AG10803 (cell line): ENCODE data around the gene SLC46A2.

Experiments used
- DNase-seq: peaks from one replicate; pipeline ENCODE4 v3.0.0; 2010; ENCODE audit warnings: low read depth
- H3K4me3 ChIP-seq: 2 replicates; pipeline ENCODE4 v1.5.1; 2011; ENCODE audit warnings: mild to moderate bottlenecking, low read length, control low read depth
- TF ChIP-seq, protein P1 (sequence below): conservative IDR thresholded peaks from 2 replicates; pipeline ENCODE4 v1.5.1; 2011; ENCODE audit warnings: mild to moderate bottlenecking, low read length, control low read depth, inconsistent platforms

Gene SLC46A2

DNA sequence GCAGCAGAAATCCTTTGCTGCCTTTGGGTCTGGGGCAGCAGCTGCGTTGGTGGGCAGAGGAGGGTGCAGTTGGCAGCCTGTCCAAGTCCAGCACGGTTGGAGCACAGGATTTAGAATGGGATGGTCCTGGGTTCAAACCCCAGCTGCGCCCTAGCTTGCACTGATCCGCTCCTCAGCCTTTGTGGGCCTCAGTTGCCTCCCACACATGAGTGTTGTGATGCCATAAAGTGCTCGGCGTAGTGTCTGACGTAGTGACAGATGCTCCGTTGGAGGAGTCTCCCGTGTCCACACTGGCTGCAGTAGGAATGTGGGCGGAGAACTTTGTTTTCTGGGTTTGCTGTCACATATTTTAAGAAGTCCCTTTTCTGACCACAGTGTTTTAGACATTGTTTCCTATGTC lies 36.0 kb downstream of the SLC46A2 start:
- DNase-seq = no peak
- TF ChIP-seq, protein P1, sequence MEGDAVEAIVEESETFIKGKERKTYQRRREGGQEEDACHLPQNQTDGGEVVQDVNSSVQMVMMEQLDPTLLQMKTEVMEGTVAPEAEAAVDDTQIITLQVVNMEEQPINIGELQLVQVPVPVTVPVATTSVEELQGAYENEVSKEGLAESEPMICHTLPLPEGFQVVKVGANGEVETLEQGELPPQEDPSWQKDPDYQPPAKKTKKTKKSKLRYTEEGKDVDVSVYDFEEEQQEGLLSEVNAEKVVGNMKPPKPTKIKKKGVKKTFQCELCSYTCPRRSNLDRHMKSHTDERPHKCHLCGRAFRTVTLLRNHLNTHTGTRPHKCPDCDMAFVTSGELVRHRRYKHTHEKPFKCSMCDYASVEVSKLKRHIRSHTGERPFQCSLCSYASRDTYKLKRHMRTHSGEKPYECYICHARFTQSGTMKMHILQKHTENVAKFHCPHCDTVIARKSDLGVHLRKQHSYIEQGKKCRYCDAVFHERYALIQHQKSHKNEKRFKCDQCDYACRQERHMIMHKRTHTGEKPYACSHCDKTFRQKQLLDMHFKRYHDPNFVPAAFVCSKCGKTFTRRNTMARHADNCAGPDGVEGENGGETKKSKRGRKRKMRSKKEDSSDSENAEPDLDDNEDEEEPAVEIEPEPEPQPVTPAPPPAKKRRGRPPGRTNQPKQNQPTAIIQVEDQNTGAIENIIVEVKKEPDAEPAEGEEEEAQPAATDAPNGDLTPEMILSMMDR = no peak
- no peak overlapping the region for H3K4me3 ChIP-seq

DNA sequence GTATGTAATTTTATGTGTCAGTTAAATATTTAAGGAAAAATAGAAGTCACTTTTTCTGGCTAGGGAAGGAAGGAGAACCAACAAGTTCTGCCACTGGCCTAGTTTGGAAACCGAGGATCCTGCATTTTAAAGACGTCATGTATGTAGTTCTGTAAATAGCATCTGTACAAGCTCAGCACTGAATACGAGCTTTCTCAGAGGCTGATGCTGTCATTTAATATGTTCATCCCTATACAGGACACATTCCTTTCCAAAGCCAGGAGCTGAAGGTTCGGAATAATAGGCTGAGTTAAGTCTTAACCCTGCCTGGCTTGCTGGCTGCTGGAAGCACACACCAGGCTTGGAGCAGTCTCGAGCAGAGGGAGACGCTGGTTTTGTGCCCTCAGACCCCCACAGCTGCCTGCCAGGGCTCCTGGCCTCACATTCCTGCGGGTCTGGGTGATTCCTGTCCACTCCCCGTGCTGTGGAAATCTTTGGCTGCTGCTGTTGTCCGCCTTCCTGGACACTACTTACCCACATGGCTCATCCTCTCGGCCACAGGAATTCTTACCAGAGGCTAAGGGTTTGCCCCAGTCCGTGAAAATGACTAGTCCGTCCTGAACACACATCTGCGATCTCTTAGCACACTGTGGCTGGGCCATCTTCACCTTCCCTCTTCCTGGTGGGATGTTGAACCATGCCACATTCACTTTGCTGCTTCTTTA lies 36.6 kb downstream of the SLC46A2 start:
- DNase-seq = no peak
- TF ChIP-seq, protein P1 = no peak
- H3K4me3 ChIP-seq = no peak overlapping the region

DNA sequence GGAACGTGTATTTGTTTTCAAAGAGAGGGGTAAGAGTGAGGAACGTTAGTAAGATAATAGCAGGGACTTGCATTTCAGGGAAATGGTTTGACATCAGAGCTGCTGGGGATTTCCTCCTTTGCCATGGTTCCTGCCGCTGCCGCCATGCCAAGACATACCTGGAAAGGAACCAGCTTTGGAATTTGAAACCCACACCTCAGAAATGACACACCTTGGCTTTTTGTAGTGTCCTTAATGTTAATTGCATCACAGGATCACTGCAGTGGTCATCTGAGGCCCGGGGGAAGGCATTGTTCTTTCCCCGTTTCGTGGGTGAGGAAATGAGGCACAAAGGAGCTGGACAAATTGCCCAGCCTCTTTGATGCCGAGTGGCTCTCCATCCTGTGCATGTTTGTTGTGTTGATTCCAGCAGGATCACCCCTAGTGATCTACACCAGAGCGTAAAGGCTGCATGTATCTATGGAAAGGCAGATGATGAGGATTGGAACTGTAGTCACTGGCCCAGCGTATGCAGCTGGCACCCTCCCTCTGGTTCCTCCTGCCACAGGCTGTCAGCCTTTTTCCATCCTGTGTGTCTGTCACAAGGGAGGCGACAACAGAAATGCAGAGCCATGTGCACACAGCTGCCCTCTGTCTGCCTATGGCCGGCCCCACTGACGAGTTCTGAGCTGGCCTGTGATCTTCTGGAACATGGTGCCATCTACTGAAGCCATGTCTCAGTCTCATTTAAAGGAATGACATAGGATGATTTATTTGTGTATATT lies 37.8 kb downstream of the SLC46A2 start:
- DNase-seq = no peak
- TF ChIP-seq, protein P1 = no peak
- H3K4me3 ChIP-seq = no peak overlapping the region

DNA sequence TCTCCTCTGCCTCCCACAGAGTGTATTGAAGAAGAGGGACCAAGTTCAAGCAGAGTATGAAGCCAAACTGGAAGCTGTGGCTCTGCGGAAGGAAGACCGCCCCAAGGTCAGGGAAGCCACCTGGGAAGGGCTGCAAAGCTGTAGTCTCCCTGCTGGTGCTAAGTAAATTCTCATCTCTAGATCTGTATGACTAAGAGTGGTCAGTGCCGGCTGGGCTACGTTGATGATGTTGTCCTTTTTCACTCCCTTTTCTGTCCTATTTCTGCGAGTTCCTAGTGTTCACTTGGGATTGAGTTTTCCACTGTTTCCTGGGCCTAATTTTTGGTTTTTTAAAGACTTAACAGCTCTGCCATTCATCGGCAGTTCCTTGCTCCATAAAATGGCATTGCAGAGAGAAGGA lies 39.8 kb downstream of the SLC46A2 start:
- no peak for DNase-seq
- H3K4me3 ChIP-seq = no peak overlapping the region
- TF ChIP-seq, protein P1 = no peak

DNA sequence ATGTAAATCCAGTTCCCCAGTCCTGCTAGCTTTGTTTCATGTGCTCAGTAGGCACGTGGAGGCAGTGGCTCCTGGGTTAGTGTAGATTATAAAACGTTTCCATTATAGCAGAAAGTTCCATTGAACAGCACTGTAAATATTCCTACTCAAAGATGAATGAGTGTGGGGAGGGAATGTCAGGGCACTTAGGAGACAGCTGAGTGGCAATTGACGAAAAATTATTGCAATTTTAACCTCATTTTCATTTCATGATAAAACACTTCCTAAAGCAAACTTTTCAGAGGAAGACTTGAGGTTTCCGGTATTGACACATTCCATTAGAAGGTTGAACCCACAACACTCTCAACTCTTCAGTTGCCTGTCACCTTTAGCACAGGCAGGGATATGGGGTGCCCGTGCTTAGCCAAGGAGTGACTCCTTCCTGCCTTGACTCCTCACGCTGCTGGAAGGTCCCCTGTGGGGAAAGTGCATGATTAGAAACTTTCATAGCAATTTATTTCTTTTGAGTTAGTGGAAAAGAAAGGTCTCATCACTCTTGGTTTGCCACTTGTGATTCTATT lies 41.2 kb downstream of the SLC46A2 start:
- no peak for DNase-seq
- H3K4me3 ChIP-seq = no peak overlapping the region
- TF ChIP-seq, protein P1 = no peak

DNA sequence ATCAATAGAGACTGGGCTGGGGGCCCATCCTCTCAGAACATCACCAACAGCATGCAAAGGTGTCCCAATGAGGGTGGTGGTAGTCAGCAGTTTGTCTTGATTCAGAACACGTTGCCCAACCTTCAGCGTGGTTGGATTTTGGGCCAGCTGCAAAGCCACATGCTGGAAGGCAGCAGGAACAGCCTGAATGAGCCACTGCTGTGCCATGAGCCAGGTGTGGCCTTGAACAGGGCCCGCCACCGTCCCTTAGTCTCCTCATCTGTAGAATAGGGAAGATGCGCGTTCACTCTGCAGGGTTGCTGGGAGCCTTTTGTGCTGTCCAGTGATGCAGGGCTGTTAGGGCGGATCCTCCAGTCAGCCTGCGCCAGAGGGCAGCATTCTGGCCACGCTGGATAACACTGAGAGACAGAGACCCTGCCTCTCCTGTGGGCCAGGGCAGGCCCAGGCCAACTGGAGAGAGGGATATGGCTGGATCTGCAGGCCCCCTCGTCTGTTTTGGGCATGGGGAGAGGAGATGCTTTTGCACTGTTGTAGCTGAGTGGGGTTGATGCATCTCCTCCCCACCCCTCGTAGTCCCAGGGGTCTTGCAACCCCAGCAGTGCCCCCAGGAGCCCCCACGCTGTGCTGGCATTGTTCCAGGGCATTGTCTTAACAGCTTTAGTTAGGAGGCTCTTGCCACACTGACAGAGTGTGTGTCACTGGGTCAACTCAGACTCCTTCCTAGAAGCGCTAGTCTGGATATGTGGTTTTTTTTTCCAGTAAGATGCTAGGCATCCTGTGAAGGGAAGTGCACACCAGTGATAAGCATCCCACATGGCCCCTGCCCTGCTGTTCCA lies 42.1 kb downstream of the SLC46A2 start:
- no peak for DNase-seq
- H3K4me3 ChIP-seq = no peak overlapping the region
- TF ChIP-seq, protein P1 = no peak
